HCT116 (cell line): ENCODE measurements around the gene PTX3. TPM values are rescaled to one million over a fixed set of nuclear protein-coding genes. Genes with fewer than 3 reads are reported as not detected.

Experiments
- ATAC-seq: fragments of 200-7000 bp; cut with Tn5 transposase; 2 replicates; pipeline ENCODE4 v1.9.1; 2020; ENCODE audit warnings: mild to moderate bottlenecking, moderate library complexity
- BruUV-seq: library from RNA; stranded (reverse); fragments of 400-500 nt; replicated peaks from 2 replicates; lab custom pipeline; 2021; lab: Mats Ljungman, UMichigan
- CTCF ChIA-PET: fragments of 300-600 bp; sonication (Branson Sonifier 250); formaldehyde crosslinking; loops from one replicate; lab custom pipeline; 2021; ENCODE audit warnings: antibody characterized with exemption; lab: Charles Lee
- POLR2A ChIA-PET: fragments of 300-600, 350-600 bp; sonication (Branson Sonifier 250); formaldehyde crosslinking; loops from one replicate; lab custom pipeline; 2021; ENCODE audit warnings: antibody characterized with exemption; lab: Charles Lee
- RAD21 ChIA-PET, 2 experiments: fragments of 300-600 bp; sonication (Branson Sonifier 250); formaldehyde crosslinking; loops; one replicate each; lab custom pipeline; 2023; ENCODE audit warnings: low total read pairs in 2 of 2; ENCODE audit not compliant: uncharacterized antibody in 2 of 2, unreplicated experiment in 2 of 2, low non-redundant PET in 1 of 2; lab: Charles Lee
- DNase-seq: peaks from one replicate; pipeline ENCODE4 v3.0.0-alpha.2; 2010; ENCODE audit warnings: low read depth, low spot score
- H2AFZ ChIP-seq: fragments of 200-600 bp; shearing (Covaris generic), sonication (generic); 2 replicates; pipeline ENCODE4 v1.6.1; 2017; ENCODE audit warnings: low read depth, mixed run types, mixed read lengths, antibody characterized with exemption, low read length; ENCODE audit not compliant: poor library complexity, severe bottlenecking
- H3K27ac ChIP-seq: 2 replicates; pipeline ENCODE4 v1.5.1; 2012; ENCODE audit warnings: low read depth, low read length
- H3K27me3 ChIP-seq: fragments of 200-600 bp; sonication (generic); 2 replicates; pipeline ENCODE4 v1.6.1; 2016; ENCODE audit warnings: mixed run types, low read length, mixed read lengths; ENCODE audit not compliant: insufficient read depth
- H3K36me3 ChIP-seq, 2 experiments: fragments of 200-500 bp in 1 of 2; fragments of 200-600 bp in 1 of 2; sonication (Bioruptor generic) in 1 of 2; sonication (generic) in 1 of 2; 2 replicates each; pipeline versions ENCODE4 v1.5.1 to v1.6.1; 2014 to 2016; ENCODE audit warnings: low read length in 2 of 2, inconsistent platforms in 1 of 2, mixed read lengths in 1 of 2, mixed run types in 1 of 2; ENCODE audit not compliant: insufficient read depth in 2 of 2, control insufficient read depth in 1 of 2
- H3K4me1 ChIP-seq, 2 experiments: fragments of 200-600 bp in 1 of 2; sonication (generic) in 1 of 2; 2 replicates each; pipeline versions ENCODE4 v1.5.1 to v1.6.1; 2012 to 2017; ENCODE audit warnings: low read length in 2 of 2, inconsistent platforms in 1 of 2, mild to moderate bottlenecking in 1 of 2, mixed read lengths in 1 of 2, mixed run types in 1 of 2, moderate library complexity in 1 of 2; ENCODE audit not compliant: insufficient read depth in 2 of 2, control insufficient read depth in 1 of 2
- H3K4me2 ChIP-seq: fragments of 200-600 bp; sonication (generic); 2 replicates; pipeline ENCODE4 v1.6.1; 2017; ENCODE audit warnings: mixed run types, low read length, mixed read lengths
- H3K4me3 ChIP-seq, 2 experiments: fragments of 200-600 bp in 1 of 2; sonication (generic) in 1 of 2; replicated peaks in 1 of 2; 2 replicates each; pipeline ENCODE4 v1.5.1; 2011 to 2016; ENCODE audit warnings: low read length in 2 of 2, control low read depth in 1 of 2, low read depth in 1 of 2, mild to moderate bottlenecking in 1 of 2, mixed read lengths in 1 of 2, mixed run types in 1 of 2
- H3K79me2 ChIP-seq: fragments of 200-600 bp; sonication (generic); 2 replicates; pipeline ENCODE4 v1.6.1; 2017; ENCODE audit warnings: mild to moderate bottlenecking, mixed run types, low read length, moderate library complexity, mixed read lengths; ENCODE audit not compliant: insufficient read depth
- H3K9ac ChIP-seq: fragments of 200-600 bp; sonication (generic); 2 replicates; pipeline ENCODE4 v1.6.1; 2016; ENCODE audit warnings: low read length, mixed read lengths
- H3K9me2 ChIP-seq: fragments of 200-600 bp; sonication (generic), shearing (Covaris generic); 2 replicates; pipeline ENCODE4 v1.6.1; 2017; ENCODE audit warnings: mixed run types, mild to moderate bottlenecking, moderate library complexity; ENCODE audit not compliant: insufficient read depth
- H3K9me3 ChIP-seq, 2 experiments: fragments of 200-500 bp in 1 of 2; fragments of 200-600 bp in 1 of 2; sonication (Bioruptor generic) in 1 of 2; sonication (generic) in 1 of 2; 2 replicates each; pipeline ENCODE4 v1.6.1; 2014 to 2017; ENCODE audit warnings: low read length in 2 of 2, mixed read lengths in 2 of 2, inconsistent platforms in 1 of 2, low read depth in 1 of 2, mild to moderate bottlenecking in 1 of 2, mixed run types in 1 of 2, moderate library complexity in 1 of 2; ENCODE audit not compliant: control insufficient read depth in 1 of 2, insufficient read depth in 1 of 2
- H4K20me1 ChIP-seq: fragments of 200-600 bp; sonication (generic), shearing (Covaris generic); 2 replicates; pipeline ENCODE4 v1.6.1; 2017; ENCODE audit warnings: mixed run types, mild to moderate bottlenecking, moderate library complexity; ENCODE audit not compliant: insufficient read depth
- ATF3 ChIP-seq: IDR thresholded peaks from 2 replicates; pipeline ENCODE4 v1.6.1; 2012
- CBX3 ChIP-seq: IDR thresholded peaks from 2 replicates; pipeline ENCODE4 v1.6.1; 2012; ENCODE audit warnings: low read depth
- CEBPB ChIP-seq: IDR thresholded peaks from 2 replicates; pipeline ENCODE4 v1.6.1; 2012; ENCODE audit warnings: low read depth
- EGR1 ChIP-seq: IDR thresholded peaks from 2 replicates; pipeline ENCODE4 v1.6.1; 2012; ENCODE audit warnings: low read depth
- ELF1 ChIP-seq: IDR thresholded peaks from 2 replicates; pipeline ENCODE4 v1.6.1; 2012; ENCODE audit warnings: low read depth, borderline replicate concordance
- EZH2phosphoT487 ChIP-seq: fragments of 200-600 bp; IDR thresholded peaks from 2 replicates; pipeline ENCODE4 v1.6.1; 2018; ENCODE audit warnings: antibody characterized with exemption, borderline replicate concordance
- FOSL1 ChIP-seq: IDR thresholded peaks from 2 replicates; pipeline ENCODE4 v1.6.1; 2012; ENCODE audit warnings: low read depth
- MAX ChIP-seq: IDR thresholded peaks from 2 replicates; pipeline ENCODE4 v1.6.1; 2012
- POLR2A ChIP-seq: IDR thresholded peaks from 2 replicates; pipeline ENCODE4 v1.7.0; 2011; ENCODE audit warnings: borderline replicate concordance; ENCODE audit not compliant: insufficient read depth, insufficient read length; ENCODE audit errors: extremely low read depth
- POLR2AphosphoS5 ChIP-seq: IDR thresholded peaks from 2 replicates; pipeline ENCODE4 v1.6.1; 2011; ENCODE audit warnings: mild to moderate bottlenecking, low read depth, low read length, moderate library complexity
- RAD21 ChIP-seq: IDR thresholded peaks from 2 replicates; pipeline ENCODE4 v1.6.1; 2012; ENCODE audit warnings: low read depth, mild to moderate bottlenecking
- SIN3A ChIP-seq: IDR thresholded peaks from 2 replicates; pipeline ENCODE4 v1.6.1; 2012; ENCODE audit warnings: low read depth
- SP1 ChIP-seq: IDR thresholded peaks from 2 replicates; pipeline ENCODE4 v1.6.1; 2012; ENCODE audit warnings: low read depth
- SRF ChIP-seq: IDR thresholded peaks from 2 replicates; pipeline ENCODE4 v1.6.1; 2012; ENCODE audit warnings: low read depth
- TCF7L2 ChIP-seq: IDR thresholded peaks from 2 replicates; pipeline ENCODE4 v1.7.0; 2011; ENCODE audit warnings: borderline replicate concordance, inconsistent platforms; ENCODE audit not compliant: insufficient read depth, insufficient read length; ENCODE audit errors: extremely low read depth
- YY1 ChIP-seq: IDR thresholded peaks from 2 replicates; pipeline ENCODE4 v1.6.1; 2011; ENCODE audit warnings: low read length, low read depth, moderate library complexity, mild to moderate bottlenecking; ENCODE audit not compliant: insufficient replicate concordance; ENCODE audit errors: extremely low read depth
- ZBTB33 ChIP-seq: IDR thresholded peaks from 2 replicates; pipeline ENCODE4 v1.6.1; 2011; ENCODE audit warnings: mild to moderate bottlenecking, low read length, moderate library complexity; ENCODE audit not compliant: insufficient replicate concordance; ENCODE audit errors: extremely low read depth
- ZFX ChIP-seq: fragments of 450-650 bp; IDR thresholded peaks from 2 replicates; pipeline ENCODE4 v1.6.1; 2017
- ZNF274 ChIP-seq: fragments of 200-500 bp; sonication (Bioruptor generic); IDR thresholded peaks from 2 replicates; pipeline ENCODE4 v1.6.1; 2014; ENCODE audit warnings: mild to moderate bottlenecking, low read depth, low read length, inconsistent platforms
- intact Hi-C: fragments of 100-400 bp; cut with micrococcal nuclease; formaldehyde crosslinking; loops from 2 replicates; pipeline ENCODE4 v1.10.0; 2022
- total RNA-seq: library from RNA; stranded (reverse); gene quantifications from one replicate; pipeline ENCODE4 v1.2.1, GENCODE V29; 2021; ENCODE audit not compliant: unreplicated experiment

The PTX3 gene
- total RNA-seq, 1 experiment from 2014 or later: 0.37 TPM

GRCh38 chr3:157467200-157467599 is 30.6 kb downstream of the PTX3 start:
- ChIA-PET CTCF (no interaction called here), POLR2A (no interaction called here), RAD21 (no interaction called here)
- Histone ChIP-seq H3K36me3 (no peaks in the 10 kb centered on the region), H4K20me1 (no peaks in the 10 kb centered on the region), H3K4me2 (no peak overlapping the region), H3K79me2 (no peaks in the 10 kb centered on the region), H3K27me3 (no peaks in the 10 kb centered on the region), H3K4me1 (no peaks in the 10 kb centered on the region), H3K9ac (no peak overlapping the region), H3K9me2 (no peaks in the 10 kb centered on the region), H3K9me3 (no peaks in the 10 kb centered on the region), H2AFZ (no peak overlapping the region), H3K27ac (no peak overlapping the region), H3K4me3 (no peak overlapping the region)
- BruUV-seq: no TSS peak
- no peak for DNase-seq
- ATAC-seq: no peak
- intact Hi-C loops: no loop called here
- TF ChIP-seq SP1 (no peak), EZH2phosphoT487 (no peak), CBX3 (no peak), EGR1 (no peak), ZNF274 (no peak), YY1 (no peak), ZBTB33 (no peak), MAX (no peak), ELF1 (no peak), TCF7L2 (no peak), ATF3 (no peak), CEBPB (no peak), ZFX (no peak), POLR2A (no peak), RAD21 (no peak), SRF (no peak), SIN3A (no peak), FOSL1 (no peak), POLR2AphosphoS5 (no peak)
